GM12878 (cell line): ENCODE measurements around the gene GALNT16. TPM values are rescaled to one million over a fixed set of nuclear protein-coding genes. Genes with fewer than 3 reads are reported as not detected.

Experiments
- ATAC-seq: fragments of 200-7000 bp; cut with Tn5 transposase; 3 replicates; pipeline ENCODE4 v1.9.1; 2020; ENCODE audit warnings: mild to moderate bottlenecking, moderate library complexity
- BruUV-seq: library from RNA; stranded (reverse); fragments of 400-500 nt; replicated peaks from 2 replicates; lab custom pipeline; 2021; lab: Mats Ljungman, UMichigan
- CTCF ChIA-PET: fragments of 300-600 bp; sonication (Branson Sonifier 250); formaldehyde crosslinking; extraction: SDS; loops from one replicate; lab custom pipeline; 2021; ENCODE audit warnings: inconsistent platforms; lab: Yijun Ruan, JAX
- POLR2A ChIA-PET: fragments of 350-600 bp; formaldehyde crosslinking; extraction: SDS; loops from one replicate; lab custom pipeline; 2021; ENCODE audit warnings: inconsistent platforms; lab: Charles Lee
- RAD21 ChIA-PET: fragments of 300-600 bp; sonication (Branson Sonifier 250); formaldehyde crosslinking; loops from one replicate; lab custom pipeline; 2023; ENCODE audit warnings: antibody characterized with exemption; ENCODE audit not compliant: unreplicated experiment; lab: Charles Lee
- SMC1A ChIA-PET: fragments of 300-600 bp; sonication (Branson Sonifier 250); formaldehyde crosslinking; loops from one replicate; lab custom pipeline; 2023; ENCODE audit not compliant: unreplicated experiment, uncharacterized antibody; lab: Charles Lee
- DNase-seq: peaks from one replicate; pipeline ENCODE4 v3.0.0-alpha.2; 2011; ENCODE audit warnings: low read depth, low spot score
- FAIRE-seq: peaks from 3 replicates; lab custom pipeline; 2011; peaks lifted over from hg19 to GRCh38; lab: Jason Lieb, UNC
- H2AFZ ChIP-seq: 2 replicates; pipeline ENCODE4 v1.6.0; 2011; ENCODE audit warnings: low read depth, low read length, control low read depth; ENCODE audit not compliant: control insufficient read depth
- H3K27ac ChIP-seq: 2 replicates; pipeline ENCODE4 v1.5.1; 2011; ENCODE audit warnings: control low read depth; ENCODE audit not compliant: control insufficient read depth, insufficient read depth
- H3K27me3 ChIP-seq, 2 experiments: replicated peaks in 1 of 2; 2 replicates each; pipeline versions ENCODE4 v1.6.0 to v1.6.1; 2011; ENCODE audit warnings: low read length in 1 of 2; ENCODE audit not compliant: control insufficient read depth in 2 of 2, insufficient read depth in 2 of 2
- H3K36me3 ChIP-seq, 2 experiments: 2 replicates each; pipeline ENCODE4 v1.5.1; 2011; ENCODE audit warnings: low read length in 1 of 2; ENCODE audit not compliant: control insufficient read depth in 2 of 2, insufficient read depth in 2 of 2
- H3K4me1 ChIP-seq: 2 replicates; pipeline ENCODE4 v1.6.1; 2011; ENCODE audit warnings: mild to moderate bottlenecking, low read length, moderate library complexity, mixed read lengths; ENCODE audit not compliant: control insufficient read depth, insufficient read depth
- H3K4me2 ChIP-seq: 2 replicates; pipeline ENCODE4 v1.6.0; 2011; ENCODE audit warnings: control low read depth; ENCODE audit not compliant: control insufficient read depth, insufficient read depth
- H3K4me3 ChIP-seq: fragments of 200-600 bp; sonication (generic); 2 replicates; pipeline ENCODE4 v1.5.1; 2016
- H3K79me2 ChIP-seq: 2 replicates; pipeline ENCODE4 v1.6.0; 2011; ENCODE audit warnings: low read length; ENCODE audit not compliant: control insufficient read depth, insufficient read depth
- H3K9ac ChIP-seq: 2 replicates; pipeline ENCODE4 v1.8.0; 2011; ENCODE audit warnings: low read length, control low read depth, mixed read lengths; ENCODE audit not compliant: control insufficient read depth, insufficient read depth
- H3K9me3 ChIP-seq: replicated peaks from 3 replicates; pipeline ENCODE4 v1.5.1; 2011; ENCODE audit warnings: mild to moderate bottlenecking, low read length; ENCODE audit not compliant: control insufficient read depth, insufficient read depth
- H4K20me1 ChIP-seq: 2 replicates; pipeline ENCODE4 v1.6.0; 2011; ENCODE audit not compliant: control insufficient read depth, insufficient read depth
- CBX3 ChIP-seq: fragments of 200-600 bp; sonication (generic); IDR thresholded peaks from 2 replicates; pipeline ENCODE4 v1.6.1; 2016; ENCODE audit warnings: low read depth, borderline replicate concordance
- MYC ChIP-seq: IDR thresholded peaks from 2 replicates; pipeline ENCODE4 v1.6.1; 2011; ENCODE audit warnings: mild to moderate bottlenecking, low read length, moderate library complexity, inconsistent platforms; ENCODE audit not compliant: insufficient read depth, insufficient replicate concordance, insufficient read length, severe bottlenecking
- NFXL1 ChIP-seq: fragments of 450-650 bp; IDR thresholded peaks from 2 replicates; pipeline ENCODE4 v1.6.1; 2017; ENCODE audit warnings: antibody characterized with exemption, mild to moderate bottlenecking, borderline replicate concordance
- RAD21 ChIP-seq: IDR thresholded peaks from 2 replicates; pipeline ENCODE4 v1.6.1; 2011; ENCODE audit warnings: mild to moderate bottlenecking, low read depth, low read length, moderate library complexity; ENCODE audit not compliant: insufficient read depth
- SMAD1 ChIP-seq: fragments of 450-650 bp; IDR thresholded peaks from 2 replicates; pipeline ENCODE4 v1.6.1; 2018; ENCODE audit warnings: mild to moderate bottlenecking, low read depth; ENCODE audit not compliant: partially characterized antibody
- SP1 ChIP-seq: IDR thresholded peaks from one replicate; pipeline ENCODE4 v1.6.1; 2011; ENCODE audit warnings: low read depth, low read length
- STAT1 ChIP-seq: fragments of 450-650 bp; conservative IDR thresholded peaks from 2 replicates; pipeline ENCODE4 v1.6.1; 2014; ENCODE audit warnings: antibody characterized with exemption, mild to moderate bottlenecking
- SUZ12 ChIP-seq: fragments of 200-600 bp; sonication (generic); IDR thresholded peaks from one replicate; pipeline ENCODE4 v1.6.1; 2018; ENCODE audit warnings: antibody characterized with exemption, mild to moderate bottlenecking; ENCODE audit not compliant: unreplicated experiment
- ZNF274 ChIP-seq: IDR thresholded peaks from one replicate; pipeline ENCODE4 v1.8.0; 2011; ENCODE audit not compliant: insufficient read length, insufficient read depth
- WGBS: methylation state at CpG from one replicate; pipeline ENCODE4 v1.1.6; 2016; ENCODE audit warnings: low lambda C conversion rate; ENCODE audit not compliant: insufficient replicate concordance, insufficient coverage; ENCODE audit errors: missing lambda C conversion rate; 5-methylcytosine and 5-hydroxymethylcytosine counted together
- in situ Hi-C: fragments of 300-500 bp; cut with MboI; formaldehyde crosslinking; loops from 9 replicates; pipeline ENCODE4 v1.14.3; 2018; ENCODE audit warnings: mixed read lengths
- intact Hi-C: fragments of 100-400 bp; cut with micrococcal nuclease; formaldehyde crosslinking; loops from one replicate; pipeline ENCODE4 v1.14.2; 2022; ENCODE audit not compliant: unreplicated experiment
- polyA plus RNA-seq, 11 experiments: library from polyadenylated mRNA; depleted of rRNA in 4 of 11; unstranded in 6 of 11; stranded (reverse) in 5 of 11; fragments of >200 nt; fragmentation: Nextera tagmentation in 4 of 11; fragmentation: Illumina TruSeq in 1 of 11; extraction: Ambion mirVana in 4 of 11; extraction: Trizol in 1 of 11; gene quantifications; 1 replicate in 1 of 11; 2 replicates in 10 of 11; pipeline versions ENCODE4 v1.2.1 to v1.2.3, GENCODE V29; 2011 to 2016; ENCODE audit warnings: inconsistent platforms in 2 of 11, missing spikeins in 2 of 11, low read depth in 1 of 11
- total RNA-seq, 4 experiments: library from RNA; depleted of rRNA in 3 of 4; stranded (reverse); fragments of >200 nt in 3 of 4; fragmentation: Illumina TruSeq in 1 of 4; extraction: Trizol in 1 of 4; gene quantifications; 2 replicates each; pipeline versions ENCODE4 v1.2.1 to v1.2.3, GENCODE V29; 2013 to 2021

GALNT16 gene
- total and polyA plus RNA-seq, 10 of the 15 experiments (the other 5 are each of a cell fraction or from before 2014, with no cell fraction given), result under 0.01 to 0.08 (median 0.03) TPM; not detected in 3

DNA sequence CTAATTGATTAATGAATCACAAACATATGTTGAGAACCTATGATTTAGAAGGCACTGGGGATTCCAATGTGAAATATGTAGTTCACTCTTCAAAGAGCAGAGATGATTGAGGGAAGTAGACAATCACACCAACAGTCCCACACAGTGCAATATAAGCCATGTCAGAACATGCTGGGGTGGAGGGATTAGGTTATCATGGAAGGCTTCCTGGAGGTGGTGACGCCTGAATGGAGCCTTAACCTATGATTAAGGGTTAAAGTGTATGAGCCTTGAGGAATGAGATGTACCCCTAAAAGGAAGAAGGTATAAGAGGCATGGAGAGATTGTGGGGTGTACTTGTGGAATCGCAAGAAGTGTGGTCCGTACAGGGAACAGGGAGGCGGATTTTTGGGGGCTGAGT, 106.8 kb downstream of the GALNT16 start:
- Histone ChIP-seq H3K9me3 (no peaks in the 10 kb centered on the region), H2AFZ (no peak overlapping the region), H3K4me1 (no peaks in the 10 kb centered on the region; the same call in 1 of the 2 replicates), H3K9ac (no peak overlapping the region), H3K36me3 (no peaks in the 10 kb centered on the region; a peak in 1 of 4 replicates), H3K4me2 (no peak overlapping the region), H3K27ac (no peak overlapping the region), H4K20me1 (no peaks in the 10 kb centered on the region), H3K27me3 (no peaks in the 10 kb centered on the region), H3K79me2 (no peaks in the 10 kb centered on the region), H3K4me3 (no peak overlapping the region)
- ChIA-PET POLR2A (interaction anchor here (0.6 to 1.6 kb wide), 3 partner anchors 8 to 13 kb away, joined by 4 to 8 read pairs (median 5); no protein-coding TSS in a partner anchor), CTCF (interaction anchor here (0.9 to 2.0 kb wide), 6 partner anchors 9 to 124 kb away, joined by 3 to 7 read pairs (median 4); no protein-coding TSS in a partner anchor), RAD21 (interaction anchor here (0.8 to 3.2 kb wide), 5 partner anchors 12 to 93 kb away, joined by 3 to 10 read pairs (median 6); partner anchors contain the start of genes ERH and SLC39A9), SMC1A (interaction anchor here (0.9 to 2.0 kb wide), 3 partner anchors 12 to 76 kb away, joined by 4 to 9 read pairs (median 4); no protein-coding TSS in a partner anchor)
- FAIRE-seq, result no peak
- TF ChIP-seq SUZ12 (no peak), SP1 (no peak), NFXL1 (no peak), SMAD1 (no peak), STAT1 (no peak), CBX3 (no peak), RAD21 (no peak), MYC (no peak), ZNF274 (no peak)
- BruUV-seq, result no TSS peak
- WGBS, result 98% methylated on average over 4 of the region's 4 CpGs
- no peak for DNase-seq
- intact Hi-C loops, result no loop called here
- in situ Hi-C loops, result no loop called here
- ATAC-seq, result no peak
